Measurements from ENCODE around the gene FGF19.

DNA sequence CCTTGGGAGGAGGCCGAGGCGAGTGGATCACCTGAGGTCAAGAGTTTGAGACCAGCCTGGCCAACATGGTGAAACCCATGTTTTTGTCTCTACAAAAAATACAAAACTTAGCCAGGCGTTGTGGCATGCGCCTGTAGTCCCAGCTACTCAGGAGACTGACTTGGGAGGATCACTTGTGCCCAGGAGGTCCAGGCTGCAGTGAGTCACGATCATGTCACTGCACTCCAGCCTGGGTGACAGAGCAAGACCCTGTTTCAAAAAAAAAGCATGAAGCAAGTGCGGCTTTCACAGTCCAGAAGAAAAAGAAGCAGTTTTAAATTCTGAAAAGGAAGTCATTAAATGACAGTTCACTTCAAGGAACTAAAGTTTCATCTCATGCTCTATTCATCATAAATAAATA lies 21.6 kb downstream of the FGF19 start:
- TF ChIP-seq, protein P1, sequence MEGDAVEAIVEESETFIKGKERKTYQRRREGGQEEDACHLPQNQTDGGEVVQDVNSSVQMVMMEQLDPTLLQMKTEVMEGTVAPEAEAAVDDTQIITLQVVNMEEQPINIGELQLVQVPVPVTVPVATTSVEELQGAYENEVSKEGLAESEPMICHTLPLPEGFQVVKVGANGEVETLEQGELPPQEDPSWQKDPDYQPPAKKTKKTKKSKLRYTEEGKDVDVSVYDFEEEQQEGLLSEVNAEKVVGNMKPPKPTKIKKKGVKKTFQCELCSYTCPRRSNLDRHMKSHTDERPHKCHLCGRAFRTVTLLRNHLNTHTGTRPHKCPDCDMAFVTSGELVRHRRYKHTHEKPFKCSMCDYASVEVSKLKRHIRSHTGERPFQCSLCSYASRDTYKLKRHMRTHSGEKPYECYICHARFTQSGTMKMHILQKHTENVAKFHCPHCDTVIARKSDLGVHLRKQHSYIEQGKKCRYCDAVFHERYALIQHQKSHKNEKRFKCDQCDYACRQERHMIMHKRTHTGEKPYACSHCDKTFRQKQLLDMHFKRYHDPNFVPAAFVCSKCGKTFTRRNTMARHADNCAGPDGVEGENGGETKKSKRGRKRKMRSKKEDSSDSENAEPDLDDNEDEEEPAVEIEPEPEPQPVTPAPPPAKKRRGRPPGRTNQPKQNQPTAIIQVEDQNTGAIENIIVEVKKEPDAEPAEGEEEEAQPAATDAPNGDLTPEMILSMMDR (IDR thresholded peaks at IDR 0.05): no peak
- TF ChIP-seq EZH2 (IDR thresholded peaks at IDR 0.05; ENCODE audit: borderline replicate concordance, insufficient read depth, low read depth, low read length, poor library complexity, severe bottlenecking): no peak
